Kidney (tissue), 14 donors: ENCODE measurements around the gene SPPL2A. TPM values are rescaled to one million over a fixed set of nuclear protein-coding genes. Genes with fewer than 3 reads are reported as not detected.

Experiments used
- DNase-seq, 5 donors: peaks; one replicate each; pipeline ENCODE4 v3.0.0-alpha.2; 2013 to 2020
- FAIRE-seq: peaks from 2 replicates; lab custom pipeline; 2012; peaks lifted over from hg19 to GRCh38; lab: Jason Lieb, UNC
- H3K27ac ChIP-seq, 2 donors: one replicate each; pipeline ENCODE4 v1.7.0; 2013; ENCODE audit warnings: low read depth in 2 of 2, low read length in 2 of 2, inconsistent platforms in 1 of 2
- H3K27me3 ChIP-seq: one replicate; pipeline ENCODE4 v1.7.1; 2013; ENCODE audit warnings: low read length, inconsistent platforms; ENCODE audit not compliant: control insufficient read depth, insufficient read depth
- H3K36me3 ChIP-seq, 3 donors: one replicate each; pipeline versions ENCODE4 v1.7.0 to v1.7.1; 2013; ENCODE audit warnings: low read length in 3 of 3, control low read depth in 1 of 3, inconsistent platforms in 1 of 3; ENCODE audit not compliant: insufficient read depth in 3 of 3, control insufficient read depth in 2 of 3
- H3K4me1 ChIP-seq, 3 donors: one replicate each; pipeline versions ENCODE4 v1.7.0 to v1.7.1; 2013; ENCODE audit warnings: low read length in 3 of 3, inconsistent platforms in 1 of 3, low read depth in 1 of 3; ENCODE audit not compliant: control insufficient read depth in 2 of 3, insufficient read depth in 2 of 3
- H3K4me3 ChIP-seq, 3 donors: one replicate each; pipeline versions ENCODE4 v1.7.0 to v1.8.1; 2013; ENCODE audit warnings: low read length in 3 of 3, control low read depth in 1 of 3, inconsistent platforms in 1 of 3
- H3K9ac ChIP-seq, 3 donors: one replicate each; pipeline versions ENCODE4 v1.7.0 to v1.7.1; 2013; ENCODE audit warnings: low read length in 3 of 3, control low read depth in 1 of 3, inconsistent platforms in 1 of 3
- H3K9me3 ChIP-seq, 3 donors: one replicate each; pipeline versions ENCODE4 v1.7.0 to v1.7.1; 2013; ENCODE audit warnings: low read length in 3 of 3, control low read depth in 1 of 3, inconsistent platforms in 1 of 3; ENCODE audit not compliant: control insufficient read depth in 2 of 3, insufficient read depth in 1 of 3
- CTCF ChIP-seq: IDR thresholded peaks from 3 replicates; pipeline ENCODE4 v1.5.1; 2012; ENCODE audit warnings: mild to moderate bottlenecking, moderate library complexity, borderline replicate concordance; ENCODE audit not compliant: insufficient read depth; ENCODE audit errors: extremely low read depth
- intact Hi-C: fragments of 100-400 bp; cut with DNase I; formaldehyde crosslinking; loops from one replicate; pipeline ENCODE4 v1.11.1; 2022
- polyA plus RNA-seq: library from polyadenylated mRNA; stranded (reverse); fragments of 350-450 nt; fragmentation: Illumina TruSeq; extraction: RNeasy Lipid Tissue Mini Kit (QIAGEN cat#74804); gene quantifications from one replicate; pipeline ENCODE4 v1.2.3, GENCODE V29; 2014; ENCODE audit warnings: low read depth, low replicate concordance; ENCODE audit not compliant: insufficient read depth
- total RNA-seq: library from RNA; stranded (reverse); fragmentation: NEBNext Ultra II Directional; extraction: Animal tissue kit (Norgen Biotek cat#: 25700); gene quantifications from one replicate; pipeline ENCODE4 v1.2.1, GENCODE V29; 2021
- donor health status: control.
- donor health status: control.
- donor health status: control.
- donor health status: control.
- donor health status: control.
- donor health status: DM: yes; HTN: yes; CAD: no.
- donor health status: Normal renal cell carcinoma (clear cell type).

Gene SPPL2A
- total and polyA plus RNA-seq, 2 donors from 2014 or later, result 53.3 to 134 TPM

GRCh38 chr15:50740955-50741354 lies 24.6 kb downstream of the SPPL2A start:
- intact Hi-C loops, result no loop called here
- Histone ChIP-seq H3K4me1 (no peaks in the 10 kb centered on the region), H3K27ac (no peak overlapping the region), H3K4me3 (no peak overlapping the region), H3K9ac (no peak overlapping the region), H3K9me3 (no peaks in the 10 kb centered on the region), H3K27me3 (no peaks in the 10 kb centered on the region), H3K36me3 (peaks cover 0 to 6% (median 2%) of the 10 kb centered on the region in 3 donors)
- no peak for DNase-seq
- TF ChIP-seq CTCF, result no peak
- no peak for FAIRE-seq

- Histone ChIP-seq H3K4me1 (peaks cover 0 to 6% (median 0%) of the 10 kb centered on the region in 3 donors), H3K36me3 (peaks cover 2 to 16% (median 4%) of the 10 kb centered on the region in 3 donors), H3K27ac (no peak overlapping the region), H3K27me3 (no peaks in the 10 kb centered on the region), H3K9me3 (no peaks in the 10 kb centered on the region), H3K9ac (no peak overlapping the region), H3K4me3 (no peak overlapping the region)
- no peak for TF ChIP-seq CTCF
- intact Hi-C loops, result no loop called here
- FAIRE-seq (no peak), DNase-seq (no peak)
Measured at GRCh38 chr15:50736823-50737222, 28.7 kb downstream of the SPPL2A start.

- Histone ChIP-seq H3K4me1 (peaks cover 0 to 6% (median 0%) of the 10 kb centered on the region in 3 donors), H3K4me3 (no peak overlapping the region), H3K27me3 (no peaks in the 10 kb centered on the region), H3K9ac (no peak overlapping the region), H3K9me3 (no peaks in the 10 kb centered on the region), H3K27ac (no peak overlapping the region), H3K36me3 (peaks cover 2 to 19% (median 7%) of the 10 kb centered on the region in 3 donors)
- no peak for TF ChIP-seq CTCF
- intact Hi-C loops, result no loop called here
- DNase-seq, result no peak
- FAIRE-seq, result no peak
Measured at GRCh38 chr15:50735156-50735555, 30.4 kb downstream of the SPPL2A start.

- H3K36me3 ChIP-seq, result peaks cover 4 to 31% (median 12%) of the 10 kb centered on the region in 3 donors
- no peak for TF ChIP-seq CTCF
- H3K27me3 ChIP-seq, result no peaks in the 10 kb centered on the region
- no peak overlapping the region for H3K9ac ChIP-seq
- H3K4me1 ChIP-seq, result no peaks in the 10 kb centered on the region
- intact Hi-C loops, result no loop called here
- no peak for FAIRE-seq
- H3K27ac ChIP-seq, result no peak overlapping the region
- DNase-seq, result no peak
- no peak overlapping the region for H3K4me3 ChIP-seq
- no peaks in the 10 kb centered on the region for H3K9me3 ChIP-seq
Measured at GRCh38 chr15:50726315-50726714, 39.2 kb downstream of the SPPL2A start.
